Liver (tissue), 3 donors: Measurements from ENCODE around the gene CTDSP2.

Experiments
- ATF3 ChIP-seq: IDR thresholded peaks from 2 replicates; pipeline ENCODE4 v1.6.1; 2016; ENCODE audit warnings: antibody characterized with exemption
- CTCF ChIP-seq: fragments of 150-350 bp; IDR thresholded peaks from 2 replicates; pipeline ENCODE4 v1.5.1; 2017; ENCODE audit warnings: improper control_type of control experiment, low read depth, low read length; ENCODE audit not compliant: missing input control
- RAD21 ChIP-seq, 2 donors: IDR thresholded peaks; 2 replicates each; pipeline ENCODE4 v1.6.1; 2016; ENCODE audit warnings: antibody characterized with exemption in 2 of 2, mild to moderate bottlenecking in 2 of 2
- TF ChIP-seq, protein P1 (sequence below): IDR thresholded peaks from 2 replicates; pipeline ENCODE4 v1.6.1; 2016; ENCODE audit warnings: antibody characterized with exemption
- TF ChIP-seq, protein P2 (sequence below): IDR thresholded peaks from 2 replicates; pipeline ENCODE4 v1.6.1; 2016; ENCODE audit warnings: antibody characterized with exemption, mild to moderate bottlenecking
- donor health status: healthy.
- donor health status: healthy.

- TF ChIP-seq, protein P1, sequence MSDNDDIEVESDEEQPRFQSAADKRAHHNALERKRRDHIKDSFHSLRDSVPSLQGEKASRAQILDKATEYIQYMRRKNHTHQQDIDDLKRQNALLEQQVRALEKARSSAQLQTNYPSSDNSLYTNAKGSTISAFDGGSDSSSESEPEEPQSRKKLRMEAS: no peak
- TF ChIP-seq RAD21 (IDR thresholded peaks at IDR 0.05): no peak
- no peak for TF ChIP-seq CTCF
- TF ChIP-seq, protein P2, sequence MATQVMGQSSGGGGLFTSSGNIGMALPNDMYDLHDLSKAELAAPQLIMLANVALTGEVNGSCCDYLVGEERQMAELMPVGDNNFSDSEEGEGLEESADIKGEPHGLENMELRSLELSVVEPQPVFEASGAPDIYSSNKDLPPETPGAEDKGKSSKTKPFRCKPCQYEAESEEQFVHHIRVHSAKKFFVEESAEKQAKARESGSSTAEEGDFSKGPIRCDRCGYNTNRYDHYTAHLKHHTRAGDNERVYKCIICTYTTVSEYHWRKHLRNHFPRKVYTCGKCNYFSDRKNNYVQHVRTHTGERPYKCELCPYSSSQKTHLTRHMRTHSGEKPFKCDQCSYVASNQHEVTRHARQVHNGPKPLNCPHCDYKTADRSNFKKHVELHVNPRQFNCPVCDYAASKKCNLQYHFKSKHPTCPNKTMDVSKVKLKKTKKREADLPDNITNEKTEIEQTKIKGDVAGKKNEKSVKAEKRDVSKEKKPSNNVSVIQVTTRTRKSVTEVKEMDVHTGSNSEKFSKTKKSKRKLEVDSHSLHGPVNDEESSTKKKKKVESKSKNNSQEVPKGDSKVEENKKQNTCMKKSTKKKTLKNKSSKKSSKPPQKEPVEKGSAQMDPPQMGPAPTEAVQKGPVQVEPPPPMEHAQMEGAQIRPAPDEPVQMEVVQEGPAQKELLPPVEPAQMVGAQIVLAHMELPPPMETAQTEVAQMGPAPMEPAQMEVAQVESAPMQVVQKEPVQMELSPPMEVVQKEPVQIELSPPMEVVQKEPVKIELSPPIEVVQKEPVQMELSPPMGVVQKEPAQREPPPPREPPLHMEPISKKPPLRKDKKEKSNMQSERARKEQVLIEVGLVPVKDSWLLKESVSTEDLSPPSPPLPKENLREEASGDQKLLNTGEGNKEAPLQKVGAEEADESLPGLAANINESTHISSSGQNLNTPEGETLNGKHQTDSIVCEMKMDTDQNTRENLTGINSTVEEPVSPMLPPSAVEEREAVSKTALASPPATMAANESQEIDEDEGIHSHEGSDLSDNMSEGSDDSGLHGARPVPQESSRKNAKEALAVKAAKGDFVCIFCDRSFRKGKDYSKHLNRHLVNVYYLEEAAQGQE: no peak
- TF ChIP-seq ATF3: no peak
These were observed 43.0 kb upstream of the CTDSP2 start for GRCh38 chr12:57889500-57889989.
